ENCODE data around the gene FBLN2.
"Not testable (repeated sequence)": the region's sequence is repeated elsewhere in the genome, so short reads cannot be mapped to it uniquely, and the experiment has no call there.

Gene FBLN2

DNA sequence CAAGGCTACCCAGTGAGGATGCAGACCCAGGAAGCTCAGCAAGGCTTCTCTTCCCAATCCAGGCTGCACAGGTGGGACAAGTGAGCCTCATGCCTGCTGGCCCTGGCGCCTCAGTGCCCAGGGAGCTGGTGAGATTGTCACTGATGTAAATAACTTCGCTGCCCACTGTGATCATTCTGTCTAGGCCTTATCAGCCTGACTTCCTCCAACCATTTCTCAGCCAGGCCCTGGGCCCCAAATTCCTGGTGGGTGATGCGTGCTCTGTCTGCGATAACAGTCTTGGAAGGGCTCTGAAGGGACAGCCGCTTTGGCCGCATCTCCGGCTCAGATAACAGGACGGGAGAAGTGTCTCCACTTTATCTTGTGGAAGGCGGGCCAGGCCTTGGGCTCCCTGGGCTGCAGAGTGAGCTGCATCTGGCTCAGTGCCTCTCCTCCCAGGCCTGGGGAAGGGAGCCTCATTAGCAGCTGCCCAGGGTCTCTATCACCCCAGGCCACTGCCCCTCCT, 2.2 kb upstream of the FBLN2 start:
- no peak for DNase-seq (ENCODE audit: low read depth in 2 of 3, low spot score in 2 of 3)

DNA sequence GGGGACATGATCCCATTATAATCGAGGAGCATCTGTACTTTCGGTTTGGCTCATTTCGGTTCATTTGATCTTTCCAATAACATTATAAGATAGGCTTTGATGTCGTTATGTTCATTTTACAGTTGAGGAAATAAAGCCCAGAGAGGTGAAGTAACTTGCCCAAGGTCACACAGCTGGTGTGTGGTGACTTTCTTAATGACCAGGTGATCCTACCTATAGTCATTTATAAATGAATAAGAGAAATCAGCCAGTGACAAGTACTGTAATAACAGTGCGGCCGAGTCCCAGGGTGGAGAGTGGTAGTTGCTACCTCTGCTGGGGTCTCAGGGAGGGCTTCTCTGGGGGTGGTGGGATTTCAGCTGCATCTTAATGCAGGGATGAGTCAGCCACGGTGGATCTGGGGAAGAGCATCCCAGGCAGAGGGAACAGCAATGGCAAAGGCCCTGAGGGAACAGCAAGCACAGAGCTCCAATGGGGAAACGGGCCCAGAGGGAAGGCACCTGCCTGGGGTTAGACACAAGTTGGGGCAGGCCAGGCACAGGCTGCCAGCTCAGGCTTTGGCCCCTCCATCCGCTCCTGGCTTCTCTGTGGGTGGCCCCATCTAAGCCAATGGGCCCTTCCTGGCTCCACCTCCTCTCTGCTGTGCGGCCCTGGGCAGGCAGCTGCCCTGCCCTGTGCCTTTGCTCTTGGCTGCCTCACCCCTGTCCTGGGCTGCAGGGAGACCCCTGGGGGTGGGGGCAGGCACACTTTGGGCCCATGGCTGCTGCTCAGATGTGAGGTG, 1.1 kb upstream of the FBLN2 start:
- no peak for DNase-seq (ENCODE audit: low read depth in 2 of 3, low spot score in 2 of 3)

GRCh38 chr3:13549623-13550422, 898 bp downstream of the FBLN2 start:
- DNase-seq (ENCODE audit: low read depth in 2 of 3, low spot score in 2 of 3) = no peak

DNA sequence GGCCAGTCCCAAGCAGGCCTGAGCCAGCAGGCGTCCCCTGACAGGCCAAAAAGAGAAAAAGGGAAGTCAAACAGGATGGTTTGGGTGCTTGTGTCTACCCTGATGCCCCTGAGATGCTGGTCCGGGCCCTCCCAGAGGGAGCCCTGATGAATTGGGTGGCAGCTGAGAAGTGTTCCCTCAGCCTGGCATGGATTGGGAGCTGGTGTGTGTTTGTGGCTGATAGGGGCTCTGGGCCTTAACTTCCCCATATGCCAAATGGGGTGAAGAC, 1.4 kb downstream of the FBLN2 start:
- no peak for DNase-seq (ENCODE audit: low read depth in 2 of 3, low spot score in 2 of 3)

DNA sequence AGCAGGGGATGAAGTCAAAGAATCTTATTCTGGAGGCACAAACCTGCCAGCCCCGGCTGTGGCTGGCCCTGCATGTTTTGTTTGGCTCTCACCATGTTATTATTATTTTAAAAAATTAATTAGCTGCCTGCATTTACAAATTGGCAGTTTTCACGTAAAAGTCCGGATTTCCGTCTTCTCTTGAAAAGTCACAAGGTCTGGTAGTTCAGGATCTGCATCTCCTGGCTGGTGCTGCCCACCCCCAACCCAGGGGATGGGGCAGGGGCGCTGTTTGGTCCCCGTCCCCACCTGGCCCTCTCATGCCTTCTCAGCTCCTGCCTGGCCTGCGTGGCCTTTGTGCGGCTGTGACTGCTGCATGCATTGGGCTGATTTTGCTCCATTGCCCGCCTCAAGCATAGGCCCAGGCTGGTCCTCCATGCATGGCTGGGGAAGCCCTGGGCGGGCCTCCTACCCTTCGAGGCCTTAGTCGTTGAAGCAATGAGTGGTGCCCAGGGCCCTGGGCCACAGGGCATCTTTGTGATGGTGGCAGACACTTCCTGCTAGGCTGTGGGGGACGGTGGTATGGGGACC, 2.0 kb downstream of the FBLN2 start:
- DNase-seq (ENCODE audit: low read depth in 2 of 3, low spot score in 2 of 3) = no peak

DNA sequence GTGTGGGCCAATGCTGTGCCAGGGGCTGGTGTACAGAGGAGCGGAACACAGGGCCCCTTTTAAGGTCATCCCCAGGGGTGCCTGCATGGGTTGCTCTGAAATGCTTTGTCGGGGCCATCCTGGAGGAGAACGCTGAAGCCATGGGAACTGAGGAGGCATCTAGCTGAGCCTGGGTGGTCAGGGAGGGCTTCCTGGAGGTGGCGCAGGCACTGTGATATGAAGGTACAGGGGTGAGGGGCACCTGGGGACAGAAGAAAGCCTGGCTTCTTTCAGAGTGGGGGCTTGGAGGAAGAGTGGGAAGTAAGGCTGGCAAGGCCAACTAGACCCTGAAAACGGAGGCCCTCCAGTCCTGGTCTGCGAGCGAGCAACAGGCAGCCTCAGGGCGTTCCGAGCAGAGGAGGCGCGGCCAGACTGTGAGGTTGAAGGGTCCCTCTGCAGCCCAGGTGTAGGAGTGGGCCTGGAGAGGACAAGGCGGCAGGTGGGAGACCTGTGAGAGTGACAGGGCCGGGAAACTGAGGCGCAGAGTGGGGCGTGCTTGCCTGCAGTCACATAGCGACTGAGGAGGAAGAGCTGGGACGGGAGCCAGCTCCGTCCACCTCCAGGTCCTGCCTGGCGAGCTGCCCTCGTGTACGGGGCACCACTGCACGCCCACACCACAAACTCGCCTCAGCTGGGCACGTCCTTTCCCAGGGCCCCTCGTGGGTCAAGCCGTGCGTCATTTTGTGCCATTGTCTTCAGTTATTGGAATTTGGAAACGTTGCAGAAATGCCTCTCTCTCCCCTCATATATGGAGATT, 4.1 kb downstream of the FBLN2 start:
- no peak for DNase-seq (ENCODE audit: low read depth in 2 of 3, low spot score in 2 of 3)

- DNase-seq (ENCODE audit: low read depth in 2 of 3, low spot score in 2 of 3) = no peak
Measured at GRCh38 chr3:13553686-13554085, 4.8 kb downstream of the FBLN2 start.

DNA sequence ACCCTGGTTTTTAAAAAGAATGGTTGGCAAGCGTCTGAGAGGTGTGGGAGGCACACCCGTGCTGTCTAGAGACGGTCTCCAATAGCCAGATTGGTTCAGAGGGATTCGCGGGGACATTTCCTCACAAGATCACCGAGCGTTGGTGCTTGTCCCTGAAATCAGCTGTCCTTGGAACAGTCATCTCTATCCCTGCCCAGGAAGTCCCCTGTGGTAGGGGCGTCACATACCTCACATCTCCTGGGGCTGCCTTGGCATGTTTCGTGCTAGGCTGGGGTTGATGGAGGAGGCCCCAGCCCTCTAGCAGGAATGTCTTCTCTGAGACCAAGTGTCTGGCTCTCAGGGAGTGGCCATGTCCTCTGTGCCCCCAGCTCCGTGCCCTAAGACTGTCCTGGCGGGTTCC, 6.8 kb downstream of the FBLN2 start:
- DNase-seq (ENCODE audit: low read depth in 2 of 3, low spot score in 2 of 3) = no peak

DNA sequence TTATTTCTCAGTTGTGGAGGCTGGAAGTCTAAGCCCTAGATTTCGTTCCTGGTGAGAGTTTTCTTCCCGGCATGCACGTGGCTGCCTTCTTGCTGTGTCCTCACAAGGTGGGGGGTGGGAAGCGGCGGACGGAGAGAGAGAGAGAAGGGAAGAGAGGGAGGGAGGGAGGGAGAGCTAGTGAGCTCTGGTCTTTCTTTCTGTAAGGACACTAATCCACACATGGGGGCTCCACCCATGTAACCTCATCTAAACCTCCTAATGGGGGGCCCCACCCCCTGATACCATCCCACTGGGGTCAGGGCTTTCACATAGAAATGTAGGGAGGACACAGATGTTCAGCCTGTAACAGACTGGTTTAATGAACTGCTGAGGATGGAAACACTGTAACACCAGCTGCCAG, 7.3 kb downstream of the FBLN2 start:
- no peak for DNase-seq (ENCODE audit: low read depth in 2 of 3, low spot score in 2 of 3)

GRCh38 chr3:13556917-13557316, 8.0 kb downstream of the FBLN2 start:
- DNase-seq (ENCODE audit: low read depth in 2 of 3, low spot score in 2 of 3) = no peak

DNA sequence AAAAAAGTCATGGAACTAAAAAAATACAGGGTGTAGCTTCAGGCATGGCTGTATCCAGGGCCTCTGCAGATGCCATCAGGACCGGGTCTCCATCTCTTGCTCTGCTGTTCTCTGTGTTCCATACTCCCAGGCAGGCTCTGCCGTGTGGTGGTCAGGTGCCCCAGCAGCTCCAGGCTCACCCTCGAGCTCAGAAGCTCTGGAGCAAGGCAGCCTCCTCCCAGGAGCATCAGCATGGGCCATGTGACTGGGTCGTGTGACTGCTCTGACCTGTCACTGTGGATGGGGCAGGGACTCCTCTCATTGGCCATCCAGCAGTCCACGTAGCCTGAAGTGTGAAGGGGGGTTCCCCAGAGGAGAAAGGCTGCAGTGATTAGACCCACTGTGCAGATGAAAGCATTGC, 8.5 kb downstream of the FBLN2 start:
- no peak for DNase-seq (ENCODE audit: low read depth in 2 of 3, low spot score in 2 of 3)

DNA sequence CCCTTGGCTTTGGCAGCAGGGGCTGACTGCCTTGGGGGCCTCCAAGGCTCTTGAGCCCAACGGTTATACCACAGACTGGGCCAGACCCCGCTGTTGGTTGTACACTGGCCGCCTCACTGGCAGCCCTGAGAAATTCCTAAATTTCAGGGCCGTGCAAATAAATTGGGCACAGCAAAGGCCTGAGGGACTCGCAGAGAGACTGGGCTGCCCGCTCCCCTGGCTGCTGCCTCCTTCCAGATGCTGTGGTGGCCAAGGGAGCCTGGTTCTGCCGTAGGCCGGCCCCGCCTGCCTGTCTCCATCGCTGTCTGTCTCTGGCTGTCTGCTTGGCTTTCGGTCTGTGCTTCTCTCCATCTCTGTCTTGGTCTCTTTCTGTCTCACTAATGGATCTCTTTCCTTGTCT, 9.0 kb downstream of the FBLN2 start:
- no peak for DNase-seq (ENCODE audit: low read depth in 2 of 3, low spot score in 2 of 3)

DNA sequence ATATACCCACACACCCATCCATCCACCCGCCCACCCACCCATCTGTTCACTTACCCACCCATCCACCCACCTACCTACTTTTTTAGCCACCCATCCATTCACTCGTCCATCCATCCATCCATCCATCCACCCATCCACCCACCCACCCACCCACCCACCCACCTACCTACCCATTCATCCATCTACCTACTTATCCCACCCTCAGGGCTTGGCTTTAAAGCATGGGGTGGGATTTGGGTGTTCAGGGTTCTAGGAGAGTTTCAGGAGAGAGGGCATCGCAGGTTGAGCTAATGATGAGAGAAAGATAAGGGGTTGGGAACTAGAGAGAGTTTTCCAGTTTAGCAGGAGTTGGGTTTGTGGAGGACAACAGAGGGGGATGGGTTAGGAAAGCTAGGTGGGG, 9.7 kb downstream of the FBLN2 start:
- DNase-seq (ENCODE audit: low read depth in 2 of 3, low spot score in 2 of 3) = no peak

GRCh38 chr3:13559764-13560525, 11.0 kb downstream of the FBLN2 start:
- no peak for DNase-seq (ENCODE audit: low read depth in 2 of 3, low spot score in 2 of 3)

DNA sequence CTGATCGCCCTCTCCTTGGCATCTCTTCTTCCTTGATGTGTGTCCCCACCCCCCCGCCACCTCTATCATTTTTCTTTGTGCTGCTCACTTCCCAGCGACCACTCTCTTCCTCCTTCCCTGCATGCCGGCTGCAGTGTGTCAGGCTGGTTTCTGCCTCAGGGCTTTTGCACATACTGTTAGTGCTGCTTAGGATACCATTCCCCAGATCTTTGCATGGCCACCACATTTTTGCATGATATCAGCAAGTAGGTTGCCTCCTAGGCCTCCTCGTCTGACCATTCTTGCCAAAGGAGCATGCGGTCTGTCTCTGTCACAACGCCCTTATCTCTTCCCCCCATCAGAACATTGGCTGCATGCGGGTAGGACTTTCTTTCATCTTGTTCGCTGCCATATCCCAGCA, 12.5 kb downstream of the FBLN2 start:
- DNase-seq (ENCODE audit: low read depth in 2 of 3, low spot score in 2 of 3) = no peak

- no peak for DNase-seq (ENCODE audit: low read depth in 2 of 3, low spot score in 2 of 3)
Measured at GRCh38 chr3:13561967-13562366, 13.0 kb downstream of the FBLN2 start.

DNA sequence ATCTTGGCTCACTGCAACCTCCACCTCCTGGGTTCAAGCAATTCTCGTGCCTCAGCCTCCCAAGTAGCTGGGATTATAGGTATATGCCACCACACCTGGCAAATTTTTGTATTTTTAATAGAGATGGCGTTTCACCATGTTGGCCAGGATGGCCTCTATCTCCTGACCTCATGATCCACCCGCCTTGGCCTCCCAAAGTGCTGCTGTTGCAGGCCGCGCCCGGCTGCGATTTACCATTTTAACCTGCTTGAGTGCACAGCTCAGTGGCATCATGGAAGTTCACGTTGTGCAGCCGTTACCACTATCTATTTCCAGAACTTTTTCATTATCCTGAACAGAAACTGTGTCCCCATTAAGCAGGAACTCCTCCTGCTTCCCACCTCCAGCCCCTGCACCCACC, 13.5 kb downstream of the FBLN2 start:
- not testable (repeated sequence) for DNase-seq (ENCODE audit: low read depth in 2 of 3, low spot score in 2 of 3)

DNA sequence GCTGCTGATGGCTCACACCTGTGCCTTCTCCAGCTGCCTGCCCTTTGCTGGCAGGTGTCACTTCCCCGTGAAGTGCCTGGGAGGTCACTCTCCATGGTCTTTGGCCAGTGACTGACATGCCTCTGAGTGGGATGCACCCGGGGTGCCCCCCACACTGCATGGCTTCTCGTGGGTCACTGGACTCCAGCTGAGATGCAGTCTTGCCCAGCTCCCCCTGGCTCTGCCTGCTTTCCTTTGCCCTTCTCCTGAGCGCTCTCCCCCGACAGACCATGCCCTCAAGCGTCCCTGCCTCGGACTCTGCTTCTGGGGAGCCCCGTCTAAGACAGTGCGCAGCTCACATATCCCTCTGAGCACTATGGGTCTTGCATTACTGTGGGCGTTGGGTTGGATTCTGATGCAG, 14.4 kb downstream of the FBLN2 start:
- no peak for DNase-seq (ENCODE audit: low read depth in 2 of 3, low spot score in 2 of 3)

DNA sequence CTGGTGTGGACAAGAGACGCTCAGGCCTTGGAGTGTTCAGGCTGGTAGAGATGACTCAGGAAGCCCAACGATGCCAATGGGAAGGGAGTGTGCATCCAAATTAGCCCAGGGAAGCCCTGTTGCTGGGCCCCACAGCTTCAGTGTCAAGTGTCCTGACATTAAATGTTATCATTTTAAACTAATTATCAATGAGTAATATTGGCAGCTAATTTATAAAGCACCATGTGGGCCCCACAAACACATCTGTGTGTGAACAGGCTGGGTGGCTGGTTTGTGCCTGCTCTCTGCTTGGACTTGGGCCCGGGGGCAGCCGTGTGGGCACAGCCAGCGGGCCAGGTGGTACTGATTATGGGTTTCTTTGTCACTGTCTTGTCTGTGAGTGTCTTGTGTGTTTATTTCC, 15.0 kb downstream of the FBLN2 start:
- no peak for DNase-seq (ENCODE audit: low read depth in 2 of 3, low spot score in 2 of 3)

- no peak for DNase-seq (ENCODE audit: low read depth in 2 of 3, low spot score in 2 of 3)
Measured at GRCh38 chr3:13564751-13565560, 16.0 kb downstream of the FBLN2 start.
